Measurements from ENCODE around the gene PLK1.

DNA sequence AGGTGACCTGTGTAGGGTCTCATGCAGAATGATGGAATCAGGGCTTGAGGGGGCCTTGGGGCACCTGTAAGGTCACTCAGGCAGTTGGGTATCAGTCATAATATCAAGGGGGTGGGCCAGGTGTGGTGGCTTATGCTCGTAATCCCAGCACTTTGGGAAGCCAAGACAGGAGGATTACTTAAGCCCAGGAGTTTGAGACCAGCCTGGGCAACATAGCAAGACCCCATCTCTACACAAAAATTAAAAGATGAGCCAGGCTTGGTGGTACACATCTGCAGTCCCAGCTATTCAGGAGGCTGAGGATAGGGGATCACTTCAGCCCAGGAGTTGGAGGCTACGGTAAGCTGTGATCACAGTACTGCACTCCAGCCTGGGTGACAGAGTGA lies 26.8 kb downstream of the PLK1 start:
- TF ChIP-seq, protein P1, sequence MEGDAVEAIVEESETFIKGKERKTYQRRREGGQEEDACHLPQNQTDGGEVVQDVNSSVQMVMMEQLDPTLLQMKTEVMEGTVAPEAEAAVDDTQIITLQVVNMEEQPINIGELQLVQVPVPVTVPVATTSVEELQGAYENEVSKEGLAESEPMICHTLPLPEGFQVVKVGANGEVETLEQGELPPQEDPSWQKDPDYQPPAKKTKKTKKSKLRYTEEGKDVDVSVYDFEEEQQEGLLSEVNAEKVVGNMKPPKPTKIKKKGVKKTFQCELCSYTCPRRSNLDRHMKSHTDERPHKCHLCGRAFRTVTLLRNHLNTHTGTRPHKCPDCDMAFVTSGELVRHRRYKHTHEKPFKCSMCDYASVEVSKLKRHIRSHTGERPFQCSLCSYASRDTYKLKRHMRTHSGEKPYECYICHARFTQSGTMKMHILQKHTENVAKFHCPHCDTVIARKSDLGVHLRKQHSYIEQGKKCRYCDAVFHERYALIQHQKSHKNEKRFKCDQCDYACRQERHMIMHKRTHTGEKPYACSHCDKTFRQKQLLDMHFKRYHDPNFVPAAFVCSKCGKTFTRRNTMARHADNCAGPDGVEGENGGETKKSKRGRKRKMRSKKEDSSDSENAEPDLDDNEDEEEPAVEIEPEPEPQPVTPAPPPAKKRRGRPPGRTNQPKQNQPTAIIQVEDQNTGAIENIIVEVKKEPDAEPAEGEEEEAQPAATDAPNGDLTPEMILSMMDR (IDR thresholded peaks at IDR 0.05; ENCODE audit: low read length): no peak
- TF ChIP-seq EZH2 (optimal IDR thresholded peaks at IDR 0.05; ENCODE audit: low read depth, low read length) (no peak), EZH2phosphoT487 (IDR thresholded peaks at IDR 0.05; ENCODE audit: low read length) (no peak)
